NCI-H460 (cell line): ENCODE results near the gene LAIR1. TPM values are rescaled to one million over a fixed set of nuclear protein-coding genes. Genes with fewer than 3 reads are reported as not detected.
A peak's percentile ranks its signal among the peaks of the same experiment; 100 is the strongest.
"Not testable (repeated sequence)": the region's sequence is repeated elsewhere in the genome, so short reads cannot be mapped to it uniquely, and the experiment has no call there.

Source experiments
- DNase-seq: peaks from one replicate; pipeline ENCODE4 v3.0.0-alpha.2; 2016; ENCODE audit warnings: low read depth; ENCODE audit errors: extremely low read depth
- total RNA-seq: library from RNA; depleted of rRNA; stranded (reverse); fragments of >200 nt; shearing (Covaris generic); gene quantifications from 2 replicates; pipeline ENCODE4 v1.2.3, GENCODE V29; 2014

LAIR1 gene
- total RNA-seq, 1 experiment from 2014 or later: not detected

GRCh38 chr19:54345938-54346386 lies 18.8 kb downstream of the LAIR1 start:
- DNase-seq: no peak

DNA sequence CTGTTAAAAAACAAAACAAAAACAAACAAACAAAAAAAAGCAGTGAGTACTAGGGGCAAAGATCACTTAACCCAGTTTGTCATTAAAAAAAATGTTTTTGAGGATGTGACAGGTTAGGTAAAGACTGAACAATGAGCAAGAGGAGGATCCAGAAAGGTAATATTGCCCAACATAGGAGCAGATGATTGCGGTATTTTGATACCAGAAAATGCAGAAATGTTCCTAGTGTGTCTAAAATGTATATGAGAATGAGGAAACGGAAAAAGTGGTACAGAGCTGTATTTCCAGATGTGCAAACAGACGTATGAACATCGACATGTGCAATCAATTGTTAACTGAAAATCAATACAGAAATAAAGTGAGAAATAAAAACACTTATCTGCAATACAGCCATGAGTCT lies 20.9 kb downstream of the LAIR1 start:
- no peak for DNase-seq

DNA sequence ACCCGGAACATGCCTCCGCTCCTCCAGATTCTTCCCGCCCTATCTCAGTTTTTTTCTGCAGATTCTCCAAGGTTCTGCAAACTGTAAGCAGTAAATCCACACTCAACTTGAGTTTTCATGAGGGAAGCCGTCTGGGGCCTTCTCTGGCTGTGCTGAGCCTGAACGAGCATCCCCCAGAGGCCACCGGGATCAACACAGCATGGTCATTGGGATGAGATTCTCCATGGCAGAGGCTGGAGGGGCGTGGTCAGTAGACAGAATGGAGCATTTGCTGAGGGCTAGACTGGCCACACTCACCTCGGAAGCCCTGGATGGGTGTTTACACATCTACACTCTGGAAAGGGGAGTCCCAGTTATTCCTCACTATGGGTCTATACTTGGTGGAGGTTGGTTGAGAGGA lies 23.4 kb downstream of the LAIR1 start:
- DNase-seq: no peak

- DNase-seq: no peak
These were observed 24.9 kb downstream of the LAIR1 start for GRCh38 chr19:54339646-54340358.

GRCh38 chr19:54338521-54338920 lies 26.2 kb downstream of the LAIR1 start:
- no peak for DNase-seq

- DNase-seq: no peak
These were observed 26.9 kb downstream of the LAIR1 start for GRCh38 chr19:54337858-54338230.

GRCh38 chr19:54336893-54337857 lies 27.6 kb downstream of the LAIR1 start:
- no peak for DNase-seq

DNA sequence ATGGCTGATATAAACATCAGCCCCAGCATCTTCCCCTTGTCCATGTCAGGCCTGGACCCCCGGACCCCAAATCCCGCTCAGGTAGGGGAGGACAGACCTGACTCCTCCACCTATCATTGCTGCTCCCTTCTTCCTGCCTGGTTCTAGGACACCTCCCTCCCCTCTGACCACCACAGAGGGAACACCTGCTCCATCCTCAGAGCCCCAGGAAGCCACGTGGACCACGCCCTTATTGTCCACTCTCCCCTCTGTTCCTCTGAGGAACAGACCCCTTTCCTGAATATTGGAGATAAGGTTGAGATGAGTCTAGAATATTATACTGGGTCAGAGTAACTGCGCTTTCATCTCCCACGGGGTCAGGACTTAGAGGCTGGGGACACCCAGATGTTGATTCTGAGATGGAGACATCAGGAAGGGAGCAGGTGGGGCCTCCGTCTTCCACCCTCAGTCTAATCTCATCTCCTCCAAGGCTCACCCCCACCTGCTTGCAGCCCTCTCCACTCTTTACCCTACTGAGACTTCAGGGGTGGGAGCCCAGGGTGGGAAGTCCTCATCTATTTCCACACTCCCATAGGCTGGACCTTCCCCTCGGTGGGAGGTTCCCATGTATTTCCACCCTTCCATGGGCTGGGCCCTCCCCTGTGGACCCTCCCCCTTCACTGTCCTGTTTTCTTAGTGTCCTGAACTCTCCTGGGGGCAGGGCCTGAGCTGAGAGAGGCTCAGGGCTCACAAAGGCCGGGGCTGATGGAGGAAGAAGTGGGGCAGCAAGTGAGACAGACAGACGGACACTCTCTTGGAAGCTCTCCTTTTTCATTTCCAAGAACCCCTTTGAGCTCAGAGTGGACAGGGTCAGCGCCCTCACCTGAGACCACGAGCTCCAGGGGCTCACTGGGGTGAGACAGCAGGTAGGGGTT lies 28.5 kb downstream of the LAIR1 start:
- no peak for DNase-seq

DNA sequence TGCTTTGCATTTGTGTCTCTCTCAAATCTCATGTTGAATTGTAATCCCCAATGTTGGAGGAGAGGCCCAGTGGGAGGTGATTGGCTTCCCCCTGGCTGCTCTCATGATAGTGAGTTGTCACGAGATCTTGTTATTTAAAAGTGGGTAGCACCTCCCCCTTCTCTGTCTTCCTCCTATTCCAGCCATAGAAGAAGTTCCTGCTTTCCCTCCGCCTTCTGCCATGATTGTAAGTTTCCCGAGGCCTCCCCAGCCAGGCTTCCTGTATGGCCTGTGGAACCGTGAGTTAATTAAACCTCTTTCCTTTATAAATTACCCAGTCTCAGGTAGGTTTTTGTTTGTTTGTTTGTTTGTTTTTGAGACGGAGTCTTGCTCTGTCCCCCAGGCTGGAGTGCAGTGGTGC lies 29.6 kb downstream of the LAIR1 start:
- no peak for DNase-seq

- no peak for DNase-seq
These were observed 31.0 kb downstream of the LAIR1 start for GRCh38 chr19:54333586-54334298.

GRCh38 chr19:54332149-54332548 lies 32.6 kb downstream of the LAIR1 start:
- DNase-seq: no peak

DNA sequence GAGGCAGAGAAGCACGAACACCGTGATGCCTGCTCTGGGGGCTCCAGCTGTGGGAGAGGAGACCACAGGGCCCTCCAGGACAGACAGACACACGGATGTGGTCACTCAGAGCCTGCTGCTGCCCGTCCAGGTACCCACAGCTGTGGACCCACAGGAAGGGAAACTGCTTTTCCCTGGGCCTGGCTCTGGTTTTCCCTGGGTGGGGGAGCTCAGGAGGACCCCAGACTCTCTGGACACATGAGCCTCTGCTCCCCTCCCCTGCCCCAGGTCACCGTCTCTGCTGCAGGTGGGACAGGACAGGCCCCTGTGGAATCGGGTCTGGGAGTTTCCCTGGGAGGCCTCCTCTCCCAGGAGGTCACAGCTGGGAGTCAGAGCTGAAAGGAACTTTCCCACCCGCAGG lies 33.1 kb downstream of the LAIR1 start:
- DNase-seq: no peak

- no peak for DNase-seq
These were observed 35.1 kb downstream of the LAIR1 start for GRCh38 chr19:54329476-54330165.

DNA sequence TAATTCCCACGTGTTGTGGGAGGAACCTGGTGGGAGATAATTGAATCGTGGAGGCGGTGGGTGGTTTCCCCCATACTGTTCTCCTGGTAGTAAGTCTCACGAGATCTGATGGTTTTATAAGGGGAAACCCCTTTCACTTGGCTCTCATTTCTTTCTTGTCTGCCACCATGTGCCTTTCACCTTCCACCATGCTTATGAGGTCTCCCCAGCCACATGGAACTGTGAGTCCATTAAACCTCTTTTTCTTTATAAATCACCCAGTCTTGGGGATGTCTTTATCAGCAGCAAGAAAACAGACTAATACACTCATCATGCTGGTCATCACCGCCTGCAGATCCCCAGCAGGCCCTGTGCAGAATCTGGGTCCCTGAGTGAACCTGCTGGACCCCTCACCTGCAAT lies 36.0 kb downstream of the LAIR1 start:
- not testable (repeated sequence) for DNase-seq

- no peak for DNase-seq
These were observed 39.1 kb downstream of the LAIR1 start for GRCh38 chr19:54325631-54326030.

DNA sequence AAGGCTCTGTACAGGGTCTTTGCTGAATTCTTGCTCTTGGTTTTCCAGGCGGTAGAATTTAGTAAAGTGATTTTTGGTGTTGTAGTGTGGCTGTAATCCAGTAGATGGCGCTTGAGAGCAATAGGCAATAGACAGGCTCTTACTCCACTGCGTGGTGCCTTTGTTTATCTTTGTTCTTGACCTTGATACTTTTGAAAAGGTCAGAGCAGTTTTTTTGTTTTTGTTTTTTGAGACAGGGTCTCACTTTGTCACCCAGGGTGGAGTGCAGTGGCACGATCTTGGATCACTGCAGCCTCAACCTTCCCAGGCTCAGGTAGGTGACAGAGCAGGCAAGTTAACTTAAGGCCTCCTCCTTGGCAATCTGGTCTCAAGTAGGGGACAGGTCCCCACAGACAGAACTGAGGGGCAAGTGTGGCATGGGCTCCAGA lies 39.5 kb downstream of the LAIR1 start:
- peak; percentile 17 for DNase-seq

DNA sequence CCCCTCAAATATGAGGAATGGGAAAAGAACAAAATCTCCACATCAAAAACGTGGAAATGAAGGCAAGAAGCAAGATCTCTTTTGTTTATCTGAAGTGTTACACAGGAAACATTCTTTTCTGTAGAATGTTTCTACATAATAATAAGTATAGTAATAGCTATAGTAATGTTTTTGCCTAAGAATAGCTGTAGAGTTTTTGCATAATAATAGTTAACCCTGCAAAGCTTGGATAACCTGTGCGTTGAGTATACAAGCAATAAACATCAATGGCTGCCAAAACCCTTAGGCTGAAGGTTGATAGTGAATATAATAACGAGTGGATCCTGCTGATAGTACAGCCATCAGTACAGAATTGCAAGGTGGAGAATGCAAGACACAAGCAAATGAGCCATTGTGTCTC lies 40.7 kb downstream of the LAIR1 start:
- no peak for DNase-seq

- not testable (repeated sequence) for DNase-seq
These were observed 41.8 kb downstream of the LAIR1 start for GRCh38 chr19:54322934-54323333.

DNA sequence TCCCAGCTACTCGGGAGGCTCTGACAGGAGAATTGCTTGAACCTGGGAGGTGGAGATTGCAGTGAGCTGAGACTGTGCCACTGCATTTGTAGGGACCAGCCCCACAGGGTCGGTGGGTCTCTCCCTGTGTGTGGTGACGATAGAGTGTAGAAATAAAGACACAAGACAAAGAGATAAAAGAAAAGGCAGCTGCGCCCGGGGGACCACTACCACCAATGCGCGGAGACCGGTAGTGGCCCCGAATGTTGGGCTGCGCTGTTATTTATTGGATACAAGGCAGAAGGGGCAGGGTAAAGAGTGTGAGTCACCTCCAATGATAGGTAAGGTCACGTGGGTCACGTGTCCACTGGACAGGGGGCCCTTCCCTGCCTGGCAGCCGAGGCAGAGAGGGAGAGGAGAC lies 42.4 kb downstream of the LAIR1 start:
- DNase-seq: not testable (repeated sequence)
